H1 (cell line): ENCODE data around the gene ERLEC1. TPM values are rescaled to one million over a fixed set of nuclear protein-coding genes. Genes with fewer than 3 reads are reported as not detected.

Source experiments
- CTCF ChIA-PET: fragments of 300-600 bp; sonication (Branson Sonifier 250); formaldehyde crosslinking; loops from one replicate; lab custom pipeline; 2021; ENCODE audit not compliant: partially characterized antibody; lab: Charles Lee
- POLR2A ChIA-PET: fragments of 300-600 bp; sonication (Branson Sonifier 250); formaldehyde crosslinking; loops from one replicate; lab custom pipeline; 2021; ENCODE audit warnings: inconsistent platforms; ENCODE audit not compliant: partially characterized antibody; lab: Charles Lee
- DNase-seq, 2 experiments: peaks; one replicate each; pipeline versions ENCODE4 v3.0.0 to v3.0.0-alpha.2; 2010 to 2022; ENCODE audit warnings: low spot score in 2 of 2, low read depth in 1 of 2, mixed read lengths in 1 of 2
- FAIRE-seq: peaks from 2 replicates; lab custom pipeline; 2011; peaks lifted over from hg19 to GRCh38; lab: Jason Lieb, UNC
- H2AFZ ChIP-seq: 2 replicates; pipeline ENCODE4 v1.8.1; 2012; ENCODE audit warnings: low read length, inconsistent platforms
- H2AK5ac ChIP-seq: 2 replicates; pipeline ENCODE4 v1.6.1; 2013; ENCODE audit warnings: low read depth, low read length
- H2BK120ac ChIP-seq: replicated peaks from 2 replicates; pipeline ENCODE3; 2013; ENCODE audit warnings: low read depth, low read length, inconsistent platforms
- H2BK12ac ChIP-seq: 2 replicates; pipeline ENCODE4 v1.6.1; 2013; ENCODE audit warnings: low read depth, low read length
- H2BK15ac ChIP-seq: 2 replicates; pipeline ENCODE4 v1.6.1; 2013; ENCODE audit warnings: low read length
- H2BK20ac ChIP-seq: 2 replicates; pipeline ENCODE4 v1.6.1; 2013; ENCODE audit warnings: low read length
- H2BK5ac ChIP-seq: 2 replicates; pipeline ENCODE4 v1.6.1; 2013; ENCODE audit warnings: low read depth, low read length
- H3K14ac ChIP-seq: 2 replicates; pipeline ENCODE4 v1.6.1; 2013; ENCODE audit warnings: inconsistent platforms; ENCODE audit not compliant: insufficient read length
- H3K18ac ChIP-seq: 2 replicates; pipeline ENCODE4 v1.6.1; 2013; ENCODE audit warnings: low read length; ENCODE audit errors: extremely low read depth
- H3K23ac ChIP-seq: 2 replicates; pipeline ENCODE4 v1.6.1; 2013; ENCODE audit warnings: inconsistent platforms; ENCODE audit not compliant: insufficient read length
- H3K23me2 ChIP-seq: 2 replicates; pipeline ENCODE4 v1.6.1; 2013; ENCODE audit warnings: low read depth, low read length
- H3K27ac ChIP-seq: 2 replicates; pipeline ENCODE4 v1.6.1; 2011; ENCODE audit warnings: low read depth, low read length, inconsistent platforms
- H3K27me3 ChIP-seq, 4 experiments: replicated peaks in 1 of 4; 1 replicate in 1 of 4; 2 replicates in 3 of 4; pipeline versions ENCODE4 v1.6.1 to v1.8.1; 2011 to 2013; ENCODE audit warnings: low read length in 3 of 4, mild to moderate bottlenecking in 3 of 4, inconsistent platforms in 2 of 4, mixed read lengths in 2 of 4, moderate library complexity in 1 of 4; ENCODE audit not compliant: control insufficient read depth in 3 of 4, insufficient read depth in 3 of 4; ENCODE audit errors: extremely low read depth in 1 of 4
- H3K36me3 ChIP-seq, 4 experiments: 2 replicates each; pipeline versions ENCODE4 v1.6.1 to v1.8.1; 2011 to 2013; ENCODE audit warnings: mild to moderate bottlenecking in 4 of 4, low read length in 3 of 4, moderate library complexity in 2 of 4, control low read depth in 1 of 4, inconsistent platforms in 1 of 4; ENCODE audit not compliant: insufficient read depth in 4 of 4, control insufficient read depth in 2 of 4
- H3K4ac ChIP-seq: replicated peaks from 2 replicates; pipeline ENCODE3; 2013; ENCODE audit warnings: low read length, low read depth, mixed read lengths, inconsistent platforms; ENCODE audit not compliant: insufficient read length
- H3K4me1 ChIP-seq, 4 experiments: replicated peaks in 1 of 4; 1 replicate in 1 of 4; 2 replicates in 3 of 4; pipeline versions ENCODE4 v1.6.1 to v1.8.1; 2011 to 2013; ENCODE audit warnings: low read length in 3 of 4, inconsistent platforms in 2 of 4, mixed read lengths in 1 of 4; ENCODE audit not compliant: insufficient read depth in 4 of 4, control insufficient read depth in 3 of 4
- H3K4me2 ChIP-seq, 2 experiments: 2 replicates each; pipeline versions ENCODE4 v1.6.1 to v1.8.1; 2011 to 2013; ENCODE audit warnings: low read depth in 2 of 2, low read length in 2 of 2, control low read depth in 1 of 2, inconsistent platforms in 1 of 2, mild to moderate bottlenecking in 1 of 2; ENCODE audit not compliant: insufficient read depth in 1 of 2
- H3K4me3 ChIP-seq, 4 experiments: fragments of 200-600, 300-600 bp in 1 of 4; sonication (generic), shearing (Covaris generic), sonication (Bioruptor Twin) in 1 of 4; 2 replicates each; pipeline versions ENCODE4 v1.5.1 to v1.8.1; 2011 to 2016; ENCODE audit warnings: low read length in 4 of 4, low read depth in 3 of 4, control low read depth in 2 of 4, inconsistent platforms in 2 of 4, mild to moderate bottlenecking in 2 of 4, mixed read lengths in 1 of 4, moderate library complexity in 1 of 4; ENCODE audit not compliant: insufficient read depth in 2 of 4; ENCODE audit errors: extremely low read depth in 1 of 4
- H3K56ac ChIP-seq: replicated peaks from 2 replicates; pipeline ENCODE3; 2013; ENCODE audit warnings: low read depth, mild to moderate bottlenecking, mixed read lengths, low read length, inconsistent platforms; ENCODE audit not compliant: insufficient read length
- H3K79me1 ChIP-seq: 2 replicates; pipeline ENCODE4 v1.6.1; 2013; ENCODE audit warnings: low read depth, low read length, control low read depth
- H3K79me2 ChIP-seq, 2 experiments: 2 replicates each; pipeline versions ENCODE4 v1.6.1 to v1.8.1; 2012 to 2013; ENCODE audit warnings: low read length in 2 of 2, mild to moderate bottlenecking in 2 of 2, inconsistent platforms in 1 of 2; ENCODE audit not compliant: insufficient read depth in 2 of 2, control insufficient read depth in 1 of 2
- H3K9ac ChIP-seq, 4 experiments: replicated peaks in 1 of 4; 1 replicate in 1 of 4; 2 replicates in 3 of 4; pipeline versions ENCODE4 v1.6.1 to v1.8.1; 2011 to 2013; ENCODE audit warnings: low read depth in 3 of 4, low read length in 3 of 4, control low read depth in 2 of 4, mild to moderate bottlenecking in 2 of 4, moderate library complexity in 2 of 4, inconsistent platforms in 1 of 4; ENCODE audit errors: extremely low read depth in 1 of 4
- H3K9me3 ChIP-seq, 2 experiments: 2 replicates each; pipeline versions ENCODE4 v1.6.1 to v1.8.1; 2012 to 2013; ENCODE audit warnings: mild to moderate bottlenecking in 2 of 2, moderate library complexity in 2 of 2, control low read depth in 1 of 2, inconsistent platforms in 1 of 2, low read depth in 1 of 2, low read length in 1 of 2, mixed read lengths in 1 of 2; ENCODE audit not compliant: insufficient read depth in 2 of 2
- H4K20me1 ChIP-seq, 2 experiments: replicated peaks in 1 of 2; 2 replicates each; pipeline versions ENCODE3 to v1.8.1; 2011 to 2013; ENCODE audit warnings: inconsistent platforms in 2 of 2, low read length in 2 of 2, mild to moderate bottlenecking in 1 of 2; ENCODE audit not compliant: insufficient read depth in 2 of 2, control insufficient read depth in 1 of 2
- H4K5ac ChIP-seq: 2 replicates; pipeline ENCODE4 v1.6.1; 2013; ENCODE audit warnings: low read length, low read depth, mixed read lengths, inconsistent platforms; ENCODE audit not compliant: insufficient read length
- H4K8ac ChIP-seq: 2 replicates; pipeline ENCODE4 v1.8.0; 2013; ENCODE audit warnings: mild to moderate bottlenecking, moderate library complexity, low read length, inconsistent platforms; ENCODE audit not compliant: insufficient read depth; ENCODE audit errors: extremely low read depth
- H4K91ac ChIP-seq: replicated peaks from 2 replicates; pipeline ENCODE3; 2013; ENCODE audit warnings: low read length, mixed read lengths, inconsistent platforms; ENCODE audit not compliant: insufficient read length
- CBX5 ChIP-seq: fragments of 300-800, 300-1000 bp; sonication (generic); IDR thresholded peaks from 2 replicates; pipeline ENCODE4 v1.7.1; 2016; ENCODE audit warnings: antibody characterized with exemption, low read length, low read depth
- CREB1 ChIP-seq: IDR thresholded peaks from 2 replicates; pipeline ENCODE4 v1.6.1; 2012; ENCODE audit warnings: inconsistent platforms
- EP300 ChIP-seq, 2 experiments: IDR thresholded peaks; 1 replicate in 1 of 2; 2 replicates in 1 of 2; pipeline ENCODE4 v1.6.1; 2011 to 2012; ENCODE audit warnings: low read depth in 2 of 2, low read length in 2 of 2, mild to moderate bottlenecking in 2 of 2, borderline replicate concordance in 1 of 2, inconsistent platforms in 1 of 2, moderate library complexity in 1 of 2
- RNF2 ChIP-seq: fragments of 200-900, 300-1000 bp; sonication (generic); IDR thresholded peaks from 2 replicates; pipeline ENCODE4 v1.7.1; 2016; ENCODE audit warnings: borderline replicate concordance, low read depth, mild to moderate bottlenecking, antibody characterized with exemption, low read length; ENCODE audit not compliant: poor library complexity, severe bottlenecking; ENCODE audit errors: missing control alignments
- SIX5 ChIP-seq: IDR thresholded peaks from 2 replicates; pipeline ENCODE4 v1.6.1; 2011; ENCODE audit warnings: mild to moderate bottlenecking, low read depth, low read length
- SP4 ChIP-seq: IDR thresholded peaks from 2 replicates; pipeline ENCODE4 v1.6.1; 2012; ENCODE audit warnings: low read length, inconsistent platforms
- TBP ChIP-seq: IDR thresholded peaks from 2 replicates; pipeline ENCODE4 v1.6.1; 2011; ENCODE audit warnings: low read depth, low read length, improper control_type of control experiment
- TCF12 ChIP-seq: IDR thresholded peaks from 2 replicates; pipeline ENCODE4 v1.6.1; 2011; ENCODE audit warnings: low read depth, mild to moderate bottlenecking, low read length
- YY1 ChIP-seq: IDR thresholded peaks from 2 replicates; pipeline ENCODE4 v1.6.1; 2011; ENCODE audit warnings: low read depth, mild to moderate bottlenecking, low read length
- WGBS, 2 experiments: shearing (Covaris generic) in 1 of 2; methylation state at CpG; one replicate each; pipeline versions ENCODE4 v1.1.6 to v1.1.7; 2013 to 2015; ENCODE audit warnings: low lambda C conversion rate in 2 of 2, mixed read lengths in 2 of 2, inconsistent platforms in 1 of 2, low coverage in 1 of 2, missing lambda C conversion rate in 1 of 2; ENCODE audit not compliant: insufficient replicate concordance in 2 of 2, insufficient coverage in 1 of 2, insufficient read length in 1 of 2; ENCODE audit errors: extremely low coverage in 1 of 2, missing lambda C conversion rate in 1 of 2; 5-methylcytosine and 5-hydroxymethylcytosine counted together
- polyA plus RNA-seq, 7 experiments: library from polyadenylated mRNA; depleted of rRNA in 3 of 7; stranded (reverse) in 5 of 7; unstranded in 2 of 7; fragments of >200 nt in 5 of 7; fragments of 200-250 nt in 2 of 7; gene quantifications; 1 replicate in 5 of 7; 2 replicates in 1 of 7; 4 replicates in 1 of 7; pipeline versions ENCODE4 v1.2.1 to v1.2.3, GENCODE V29; 2011 to 2013; ENCODE audit warnings: missing spikeins in 2 of 7, mixed read lengths in 2 of 7
- total RNA-seq: library from RNA; stranded (reverse); fragmentation: NEBNext Ultra II Directional; extraction: Animal tissue kit (Norgen Biotek cat#: 25700); gene quantifications from 2 replicates; pipeline ENCODE4 v1.2.1, GENCODE V29; 2021
- TF ChIP-seq, protein P1 (sequence below), 3 experiments: IDR thresholded peaks; 1 replicate in 2 of 3; 2 replicates in 1 of 3; pipeline versions ENCODE4 v1.5.1 to v1.6.1; 2011; ENCODE audit warnings: low read length in 3 of 3, mild to moderate bottlenecking in 3 of 3, inconsistent platforms in 2 of 3, low read depth in 1 of 3, moderate library complexity in 1 of 3; ENCODE audit not compliant: insufficient read depth in 1 of 3; ENCODE audit errors: control extremely low read depth in 1 of 3

ERLEC1 gene
- total and polyA plus RNA-seq, 2 of the 8 experiments (the other 6 are each of a cell fraction or from before 2014, with no cell fraction given): 12.9 to 26.7 TPM

DNA sequence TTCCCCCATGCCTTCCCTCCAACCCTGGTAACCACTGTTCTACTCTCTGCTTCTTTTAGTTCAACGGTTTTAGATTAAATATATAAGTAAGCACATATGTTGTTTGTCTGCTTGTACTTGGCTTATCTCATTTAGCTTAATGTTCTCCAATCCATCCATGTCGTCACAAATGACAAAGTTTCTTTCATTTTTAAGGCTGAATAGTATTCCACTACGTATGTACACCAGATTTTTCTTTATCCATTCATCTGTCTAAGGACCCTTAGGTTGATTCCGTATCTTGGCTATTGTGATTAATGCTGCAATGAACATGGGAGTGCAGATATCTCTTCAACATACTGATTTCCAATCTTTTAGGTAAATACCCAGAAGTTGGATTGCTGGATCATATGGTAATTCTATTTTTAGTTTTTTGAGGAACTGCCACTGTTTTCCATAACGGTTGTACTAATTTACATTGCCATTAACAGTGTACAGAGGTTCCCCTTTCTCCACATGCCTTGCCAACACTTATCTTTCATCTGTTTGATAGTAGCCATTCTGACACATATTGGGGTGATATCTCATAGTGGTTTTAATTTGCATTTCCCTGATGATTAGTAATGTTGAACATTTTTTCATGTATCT lies 8.2 kb upstream of the ERLEC1 start:
- no peaks in the 10 kb centered on the region for H3K27me3 ChIP-seq
- no peak overlapping the region for H3K4me2 ChIP-seq
- H3K36me3 ChIP-seq: peaks cover 0 to 34% (median 5%) of the 10 kb centered on the region in 4 experiments; a peak in 6 of 8 replicates
- no peak overlapping the region for H3K27ac ChIP-seq
- H4K8ac ChIP-seq: no peak overlapping the region
- no peak overlapping the region for H3K14ac ChIP-seq
- DNase-seq: no peak
- H2BK12ac ChIP-seq: no peak overlapping the region
- H3K56ac ChIP-seq: no peak overlapping the region
- 87% methylated on average over 5 of the region's 5 CpGs; no CpG with 5 or more reads in 1 of the 2 experiments for WGBS, 2 experiments
- H3K4me1 ChIP-seq: peaks cover 0 to 3% (median under 1%) of the 10 kb centered on the region in 4 experiments; a peak in 1 of 7 replicates
- H3K4ac ChIP-seq: no peak overlapping the region
- no peak overlapping the region for H3K18ac ChIP-seq
- no peak overlapping the region for H3K9ac ChIP-seq
- no peak overlapping the region for H3K23ac ChIP-seq
- H3K4me3 ChIP-seq: no peak overlapping the region
- no peaks in the 10 kb centered on the region for H3K23me2 ChIP-seq
- H2BK120ac ChIP-seq: no peak overlapping the region
- H2BK15ac ChIP-seq: no peak overlapping the region
- ChIA-PET CTCF (interaction anchor here (0.6 to 1.1 kb wide), 2 partner anchors 9 to 356 kb away, joined by 3 to 5 read pairs; no protein-coding TSS in a partner anchor), POLR2A (interaction anchor here (12.8 kb wide), 1 partner anchor 7 kb away, joined by 124 read pairs; the partner anchor contains the start of gene CHAC2)
- H4K91ac ChIP-seq: no peak overlapping the region
- H4K20me1 ChIP-seq: peaks cover 2% of the 10 kb centered on the region in 2 experiments
- no peak for FAIRE-seq
- H2BK5ac ChIP-seq: no peak overlapping the region
- peaks cover 11 to 95% of the 10 kb centered on the region in 2 experiments for H3K79me2 ChIP-seq
- no peak overlapping the region for H2BK20ac ChIP-seq
- no peak overlapping the region for H2AFZ ChIP-seq
- no peak overlapping the region for H4K5ac ChIP-seq
- peaks cover 2% of the 10 kb centered on the region for H3K79me1 ChIP-seq
- H2AK5ac ChIP-seq: no peak overlapping the region
- no peaks in the 10 kb centered on the region for H3K9me3 ChIP-seq
- TF ChIP-seq, protein P1, sequence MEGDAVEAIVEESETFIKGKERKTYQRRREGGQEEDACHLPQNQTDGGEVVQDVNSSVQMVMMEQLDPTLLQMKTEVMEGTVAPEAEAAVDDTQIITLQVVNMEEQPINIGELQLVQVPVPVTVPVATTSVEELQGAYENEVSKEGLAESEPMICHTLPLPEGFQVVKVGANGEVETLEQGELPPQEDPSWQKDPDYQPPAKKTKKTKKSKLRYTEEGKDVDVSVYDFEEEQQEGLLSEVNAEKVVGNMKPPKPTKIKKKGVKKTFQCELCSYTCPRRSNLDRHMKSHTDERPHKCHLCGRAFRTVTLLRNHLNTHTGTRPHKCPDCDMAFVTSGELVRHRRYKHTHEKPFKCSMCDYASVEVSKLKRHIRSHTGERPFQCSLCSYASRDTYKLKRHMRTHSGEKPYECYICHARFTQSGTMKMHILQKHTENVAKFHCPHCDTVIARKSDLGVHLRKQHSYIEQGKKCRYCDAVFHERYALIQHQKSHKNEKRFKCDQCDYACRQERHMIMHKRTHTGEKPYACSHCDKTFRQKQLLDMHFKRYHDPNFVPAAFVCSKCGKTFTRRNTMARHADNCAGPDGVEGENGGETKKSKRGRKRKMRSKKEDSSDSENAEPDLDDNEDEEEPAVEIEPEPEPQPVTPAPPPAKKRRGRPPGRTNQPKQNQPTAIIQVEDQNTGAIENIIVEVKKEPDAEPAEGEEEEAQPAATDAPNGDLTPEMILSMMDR (IDR thresholded peaks at IDR 0.05; ENCODE audit: control extremely low read depth in 1 of 3, insufficient read depth in 1 of 3, low read depth in 1 of 3, low read length in 3 of 3): no peak
- TF ChIP-seq EP300 (IDR thresholded peaks at IDR 0.05; ENCODE audit: borderline replicate concordance in 1 of 2, low read depth in 2 of 2, low read length in 2 of 2) (no peak), CBX5 (no peak), TCF12 (no peak), SP4 (no peak), CREB1 (no peak), SIX5 (no peak), RNF2 (no peak), YY1 (no peak), TBP (no peak)
